Activated naive CD8-positive, alpha-beta T cell (primary cell): Measurements from ENCODE around the gene TP63.

ENCODE experiments used
- H3K27ac Mint-ChIP-seq: one replicate; pipeline ENCODE4 v1.8.0; 2021; ENCODE audit warnings: mixed read lengths
- H3K27me3 Mint-ChIP-seq: one replicate; pipeline ENCODE4 v1.8.0; 2021; ENCODE audit warnings: mixed read lengths
- H3K36me3 Mint-ChIP-seq: one replicate; pipeline ENCODE4 v1.8.0; 2021; ENCODE audit warnings: mixed read lengths
- H3K4me1 Mint-ChIP-seq: one replicate; pipeline ENCODE4 v1.8.0; 2021; ENCODE audit warnings: low read depth, mixed read lengths
- H3K4me3 Mint-ChIP-seq: one replicate; pipeline ENCODE4 v1.8.0; 2021; ENCODE audit warnings: mild to moderate bottlenecking, mixed read lengths
- H3K9me3 Mint-ChIP-seq: one replicate; pipeline ENCODE4 v1.8.0; 2021; ENCODE audit warnings: low read depth, mixed read lengths

Gene TP63

GRCh38 chr3:189714991-189715961 is 84.1 kb downstream of the TP63 start:
- Mint-ChIP-seq H3K4me3 (no peak overlapping the region), H3K4me1 (peaks cover 3% of the 10 kb centered on the region)

DNA sequence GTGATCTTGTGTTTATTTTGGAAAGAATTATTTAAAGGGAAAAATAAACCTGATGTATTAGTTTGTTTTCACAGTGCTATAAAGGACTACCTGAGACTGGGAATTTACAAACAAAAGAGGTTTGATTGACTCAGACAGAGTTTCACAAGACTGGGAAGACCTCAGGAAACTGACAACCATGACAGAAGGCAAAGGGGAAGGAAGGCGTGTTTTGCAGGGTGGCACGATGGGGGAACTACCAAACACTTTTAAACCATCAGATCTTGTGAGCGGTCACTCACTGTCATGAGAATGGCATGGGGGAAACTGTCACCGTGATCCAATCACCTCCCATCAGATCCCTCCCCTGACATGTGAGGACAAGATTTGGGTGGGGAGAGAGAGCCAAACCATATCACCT is 87.0 kb downstream of the TP63 start:
- H3K9me3 Mint-ChIP-seq: no peaks in the 10 kb centered on the region
- H3K4me1 Mint-ChIP-seq: peaks cover 3% of the 10 kb centered on the region
- H3K36me3 Mint-ChIP-seq: no peaks in the 10 kb centered on the region
- H3K4me3 Mint-ChIP-seq: no peak overlapping the region
- no peak overlapping the region for H3K27ac Mint-ChIP-seq
- no peaks in the 10 kb centered on the region for H3K27me3 Mint-ChIP-seq

More at GRCh38 chr3:189714991-189715961, 84.1 kb downstream of the TP63 start:
- H3K27ac Mint-ChIP-seq: no peak overlapping the region
- H3K27me3 Mint-ChIP-seq: no peaks in the 10 kb centered on the region
- H3K9me3 Mint-ChIP-seq: no peaks in the 10 kb centered on the region
- H3K36me3 Mint-ChIP-seq: peaks cover 2% of the 10 kb centered on the region

DNA sequence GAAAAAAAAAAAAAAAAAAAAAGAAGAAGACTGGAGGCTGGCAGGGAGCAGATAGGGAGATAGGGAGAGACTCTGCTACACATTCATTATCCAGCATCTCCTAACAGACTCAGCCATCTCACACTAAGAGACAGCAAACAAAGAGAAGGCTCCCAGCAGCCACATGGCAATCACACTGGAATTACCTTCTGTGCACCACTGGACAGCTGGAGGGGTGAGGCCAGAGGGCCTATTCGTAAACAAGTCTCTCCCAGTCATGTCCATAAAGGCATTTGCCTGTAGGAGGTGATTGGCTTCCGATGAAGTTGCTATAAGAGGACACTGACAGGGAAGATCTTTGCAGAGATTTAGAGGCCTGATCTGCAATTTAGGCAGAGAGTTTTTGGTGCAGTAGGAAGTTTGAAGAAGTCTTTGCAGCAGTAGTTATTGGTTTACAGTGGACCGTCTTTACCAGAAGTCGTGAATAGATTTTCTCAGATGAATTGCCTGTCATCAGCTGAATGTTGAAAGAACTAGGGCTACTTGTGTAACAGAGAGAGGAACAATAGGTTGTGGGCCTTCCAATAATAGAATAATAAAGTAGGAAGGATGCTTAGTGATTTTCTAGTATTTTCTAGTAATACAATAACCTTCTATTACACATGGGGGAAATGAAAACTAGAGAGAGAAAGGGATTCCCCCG is 89.7 kb downstream of the TP63 start:
- H3K36me3 Mint-ChIP-seq: no peaks in the 10 kb centered on the region
- H3K9me3 Mint-ChIP-seq: no peaks in the 10 kb centered on the region
- H3K4me3 Mint-ChIP-seq: no peak overlapping the region
- no peaks in the 10 kb centered on the region for H3K27me3 Mint-ChIP-seq
- H3K27ac Mint-ChIP-seq: no peak overlapping the region
- H3K4me1 Mint-ChIP-seq: no peaks in the 10 kb centered on the region

- no peaks in the 10 kb centered on the region for H3K4me1 Mint-ChIP-seq
- no peak overlapping the region for H3K27ac Mint-ChIP-seq
- H3K4me3 Mint-ChIP-seq: no peak overlapping the region
- H3K9me3 Mint-ChIP-seq: no peaks in the 10 kb centered on the region
- H3K27me3 Mint-ChIP-seq: no peaks in the 10 kb centered on the region
- no peaks in the 10 kb centered on the region for H3K36me3 Mint-ChIP-seq
These were observed 90.9 kb downstream of the TP63 start for GRCh38 chr3:189721873-189722665.

GRCh38 chr3:189724356-189724755 is 93.2 kb downstream of the TP63 start:
- Mint-ChIP-seq H3K27me3 (no peaks in the 10 kb centered on the region), H3K36me3 (no peaks in the 10 kb centered on the region), H3K4me1 (no peaks in the 10 kb centered on the region), H3K27ac (no peak overlapping the region), H3K9me3 (no peaks in the 10 kb centered on the region), H3K4me3 (no peak overlapping the region)

DNA sequence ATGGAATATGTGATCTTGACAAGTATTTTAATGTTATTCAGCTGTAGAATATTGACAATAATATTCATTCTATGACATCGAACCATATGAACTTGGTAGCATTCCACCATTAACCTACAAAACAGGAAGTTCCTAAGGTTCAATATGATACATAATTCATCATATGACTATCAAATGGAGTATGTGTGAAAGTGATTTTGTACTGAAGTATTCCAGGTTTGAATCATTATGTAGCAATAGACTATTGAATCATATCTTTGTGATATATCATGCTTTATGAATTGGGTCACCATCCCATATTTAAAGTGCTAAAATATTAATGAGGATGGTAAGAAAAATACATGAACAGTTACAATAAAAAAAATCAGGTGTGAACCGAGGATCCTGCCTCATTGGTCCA is 95.1 kb downstream of the TP63 start:
- H3K27me3 Mint-ChIP-seq: no peaks in the 10 kb centered on the region
- H3K36me3 Mint-ChIP-seq: peaks cover 2% of the 10 kb centered on the region
- H3K4me1 Mint-ChIP-seq: no peaks in the 10 kb centered on the region
- H3K27ac Mint-ChIP-seq: no peak overlapping the region
- H3K4me3 Mint-ChIP-seq: no peak overlapping the region
- no peaks in the 10 kb centered on the region for H3K9me3 Mint-ChIP-seq

GRCh38 chr3:189727158-189727557 is 96.0 kb downstream of the TP63 start:
- Mint-ChIP-seq H3K4me3 (no peak overlapping the region), H3K27me3 (no peaks in the 10 kb centered on the region), H3K27ac (no peak overlapping the region), H3K9me3 (no peaks in the 10 kb centered on the region), H3K36me3 (peaks cover 2% of the 10 kb centered on the region), H3K4me1 (no peaks in the 10 kb centered on the region)

DNA sequence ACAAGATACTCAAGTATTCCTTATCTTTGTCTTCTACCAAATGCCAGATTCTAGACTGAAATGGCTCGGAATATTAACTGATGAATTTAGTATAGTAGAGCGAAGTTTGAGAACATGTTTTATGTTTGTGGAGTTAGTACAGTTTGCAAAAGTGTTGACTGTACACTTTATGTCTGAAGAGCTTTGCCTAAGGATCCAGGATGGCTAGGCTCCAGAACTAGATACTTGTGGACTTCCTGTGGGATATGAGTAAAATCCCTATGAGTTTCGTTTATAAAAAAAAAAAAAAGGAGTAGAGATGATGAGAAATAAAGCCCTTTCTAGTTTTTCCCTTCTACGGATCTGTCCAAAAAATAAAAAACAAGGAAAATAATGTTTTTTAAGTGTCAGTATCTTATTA is 96.7 kb downstream of the TP63 start:
- Mint-ChIP-seq H3K36me3 (peaks cover 2% of the 10 kb centered on the region), H3K4me1 (no peaks in the 10 kb centered on the region), H3K27me3 (no peaks in the 10 kb centered on the region), H3K9me3 (no peaks in the 10 kb centered on the region), H3K4me3 (no peak overlapping the region), H3K27ac (no peak overlapping the region)

- Mint-ChIP-seq H3K4me1 (no peaks in the 10 kb centered on the region), H3K27ac (no peak overlapping the region), H3K36me3 (peaks cover 2% of the 10 kb centered on the region), H3K27me3 (no peaks in the 10 kb centered on the region), H3K4me3 (no peak overlapping the region), H3K9me3 (no peaks in the 10 kb centered on the region)
These were observed 97.7 kb downstream of the TP63 start for GRCh38 chr3:189728915-189729314.

- Mint-ChIP-seq H3K4me3 (no peak overlapping the region), H3K27me3 (no peaks in the 10 kb centered on the region), H3K27ac (no peak overlapping the region), H3K9me3 (no peaks in the 10 kb centered on the region), H3K36me3 (peaks cover 2% of the 10 kb centered on the region), H3K4me1 (no peaks in the 10 kb centered on the region)
These were observed 102.9 kb downstream of the TP63 start for GRCh38 chr3:189734061-189734460.

- H3K9me3 Mint-ChIP-seq: no peaks in the 10 kb centered on the region
These were observed 104.7 kb downstream of the TP63 start for GRCh38 chr3:189735913-189736312.

DNA sequence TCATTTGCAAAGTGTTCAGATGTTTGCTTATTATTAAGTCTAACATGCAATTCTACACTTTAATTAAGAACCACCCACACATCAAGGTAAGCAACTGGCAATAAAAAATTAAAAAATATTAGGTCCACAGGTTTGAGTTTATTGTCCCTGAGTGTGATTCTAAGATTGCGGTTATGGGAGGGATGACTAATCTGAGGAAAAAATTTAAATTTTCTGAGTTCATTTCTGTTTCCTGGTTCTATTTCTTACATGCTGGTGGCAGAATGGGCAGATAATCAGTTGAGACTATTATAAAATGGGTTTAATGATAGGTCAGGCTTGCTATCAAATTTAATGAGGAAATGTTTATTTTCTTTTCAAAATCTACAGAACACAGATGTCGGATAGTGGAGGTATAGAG is 105.9 kb downstream of the TP63 start:
- H3K27me3 Mint-ChIP-seq: peaks cover 2% of the 10 kb centered on the region
- H3K9me3 Mint-ChIP-seq: no peaks in the 10 kb centered on the region
- H3K4me1 Mint-ChIP-seq: no peaks in the 10 kb centered on the region
- no peak overlapping the region for H3K4me3 Mint-ChIP-seq
- H3K27ac Mint-ChIP-seq: no peak overlapping the region
- H3K36me3 Mint-ChIP-seq: no peaks in the 10 kb centered on the region

More at GRCh38 chr3:189735913-189736312, 104.7 kb downstream of the TP63 start:
- Mint-ChIP-seq H3K4me1 (no peaks in the 10 kb centered on the region), H3K27ac (no peak overlapping the region), H3K36me3 (no peaks in the 10 kb centered on the region), H3K27me3 (peaks cover 2% of the 10 kb centered on the region), H3K4me3 (no peak overlapping the region)

- H3K27ac Mint-ChIP-seq: no peak overlapping the region
- H3K9me3 Mint-ChIP-seq: no peaks in the 10 kb centered on the region
- no peaks in the 10 kb centered on the region for H3K4me1 Mint-ChIP-seq
- H3K27me3 Mint-ChIP-seq: peaks cover 2% of the 10 kb centered on the region
- H3K36me3 Mint-ChIP-seq: no peaks in the 10 kb centered on the region
- H3K4me3 Mint-ChIP-seq: no peak overlapping the region
These were observed 106.4 kb downstream of the TP63 start for GRCh38 chr3:189737619-189738018.

DNA sequence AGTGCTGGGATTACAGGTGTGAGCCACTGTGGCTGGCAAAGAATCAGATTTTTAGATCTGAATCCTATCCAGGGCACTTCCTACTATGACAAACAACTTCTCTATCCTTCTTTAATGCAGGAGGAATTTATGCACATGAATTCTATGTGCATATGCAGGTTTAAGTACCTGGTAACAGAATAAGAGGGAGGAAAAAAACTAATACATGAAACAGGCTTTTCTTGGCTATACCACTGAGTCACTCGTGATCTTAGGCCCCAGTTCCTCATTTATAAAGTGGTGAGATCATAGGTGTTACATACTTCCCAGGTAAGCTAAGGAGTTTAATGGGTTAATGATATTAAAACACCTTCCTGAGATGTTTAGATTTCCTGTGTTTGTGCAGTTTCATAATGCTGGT is 108.2 kb downstream of the TP63 start:
- H3K27ac Mint-ChIP-seq: no peak overlapping the region
- H3K4me3 Mint-ChIP-seq: no peak overlapping the region
- H3K36me3 Mint-ChIP-seq: no peaks in the 10 kb centered on the region
- H3K9me3 Mint-ChIP-seq: no peaks in the 10 kb centered on the region
- H3K27me3 Mint-ChIP-seq: peaks cover 2% of the 10 kb centered on the region
- no peaks in the 10 kb centered on the region for H3K4me1 Mint-ChIP-seq

DNA sequence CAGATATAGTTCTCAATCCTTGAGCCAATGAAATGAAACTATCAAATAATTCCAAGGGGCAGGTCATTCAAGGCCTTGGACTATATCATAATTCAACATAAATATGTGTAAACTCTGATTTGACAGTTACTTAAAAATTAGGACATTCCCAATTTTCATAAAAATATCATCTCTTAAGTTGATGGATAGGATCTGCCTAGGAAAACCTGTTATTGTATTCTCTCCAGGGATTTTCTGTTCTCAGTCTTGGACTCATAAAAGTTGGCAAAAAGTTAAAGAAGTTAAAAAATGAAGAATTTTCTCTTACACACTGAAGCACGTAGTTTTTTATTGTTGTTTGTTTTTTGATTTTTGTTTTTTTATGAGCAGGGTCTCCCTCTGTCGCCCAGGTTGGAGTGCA is 109.0 kb downstream of the TP63 start:
- no peaks in the 10 kb centered on the region for H3K4me1 Mint-ChIP-seq
- H3K4me3 Mint-ChIP-seq: no peak overlapping the region
- no peak overlapping the region for H3K27ac Mint-ChIP-seq
- H3K27me3 Mint-ChIP-seq: peaks cover 2% of the 10 kb centered on the region
- no peaks in the 10 kb centered on the region for H3K36me3 Mint-ChIP-seq
- H3K9me3 Mint-ChIP-seq: no peaks in the 10 kb centered on the region
